ENCODE measurements around the gene HOXC6. TPM values are rescaled to one million over a fixed set of nuclear protein-coding genes. Genes with fewer than 3 reads are reported as not detected.

HOXC6 gene
- total RNA-seq, 2 experiments from 2014 or later, result not detected

GRCh38 chr12:54003625-54004024 is 24.6 kb upstream of the HOXC6 start:
- Histone ChIP-seq H3K27ac (ENCODE audit: low read depth in 1 of 2, low read length in 2 of 2) (no peak overlapping the region), H3K4me3 (ENCODE audit: low read length) (no peak overlapping the region), H3K27me3 (ENCODE audit: control insufficient read depth in 1 of 2, insufficient read depth in 2 of 2, low read length in 2 of 2) (peaks cover 95 to 98% of the 10 kb centered on the region in 2 experiments), H3K9me3 (ENCODE audit: control insufficient read depth in 1 of 2, insufficient read depth in 1 of 2, low read length in 2 of 2) (peaks cover 0 to 49% of the 10 kb centered on the region in 2 experiments), H3K36me3 (ENCODE audit: insufficient read depth, low read length) (no peaks in the 10 kb centered on the region), H3K4me1 (ENCODE audit: insufficient read depth, low read length) (peaks cover 45% of the 10 kb centered on the region)
- no peak overlapping the region for H3K27ac Mint-ChIP-seq
- ChIA-PET POLR2A (no interaction called here), CTCF (interaction anchor here (0.7 to 6.3 kb wide), 8 partner anchors 10 to 211 kb away, joined by 3 to 59 read pairs (median 3); partner anchors contain the start of gene HOXC5)
- no peaks in the 10 kb centered on the region for H3K9me3 Mint-ChIP-seq
- H3K36me3 Mint-ChIP-seq (ENCODE audit: low read depth), result no peaks in the 10 kb centered on the region
- peaks cover 100% of the 10 kb centered on the region for H3K27me3 Mint-ChIP-seq
- intact Hi-C loops (cut with DNase I, micrococcal nuclease), result loop anchor here in 1 of 2 experiments (10.0 kb wide), 1 partner anchor 361 kb away; the partner anchor contains the start of gene GPR84
- TF ChIP-seq CTCF (IDR thresholded peaks at IDR 0.05), result no peak
- ATAC-seq (ENCODE audit: poor library complexity) (no peak), DNase-seq (no peak)
- peaks cover 31% of the 10 kb centered on the region for H3K4me1 Mint-ChIP-seq (ENCODE audit: low read depth)
- no peak overlapping the region for H3K4me3 Mint-ChIP-seq

DNA sequence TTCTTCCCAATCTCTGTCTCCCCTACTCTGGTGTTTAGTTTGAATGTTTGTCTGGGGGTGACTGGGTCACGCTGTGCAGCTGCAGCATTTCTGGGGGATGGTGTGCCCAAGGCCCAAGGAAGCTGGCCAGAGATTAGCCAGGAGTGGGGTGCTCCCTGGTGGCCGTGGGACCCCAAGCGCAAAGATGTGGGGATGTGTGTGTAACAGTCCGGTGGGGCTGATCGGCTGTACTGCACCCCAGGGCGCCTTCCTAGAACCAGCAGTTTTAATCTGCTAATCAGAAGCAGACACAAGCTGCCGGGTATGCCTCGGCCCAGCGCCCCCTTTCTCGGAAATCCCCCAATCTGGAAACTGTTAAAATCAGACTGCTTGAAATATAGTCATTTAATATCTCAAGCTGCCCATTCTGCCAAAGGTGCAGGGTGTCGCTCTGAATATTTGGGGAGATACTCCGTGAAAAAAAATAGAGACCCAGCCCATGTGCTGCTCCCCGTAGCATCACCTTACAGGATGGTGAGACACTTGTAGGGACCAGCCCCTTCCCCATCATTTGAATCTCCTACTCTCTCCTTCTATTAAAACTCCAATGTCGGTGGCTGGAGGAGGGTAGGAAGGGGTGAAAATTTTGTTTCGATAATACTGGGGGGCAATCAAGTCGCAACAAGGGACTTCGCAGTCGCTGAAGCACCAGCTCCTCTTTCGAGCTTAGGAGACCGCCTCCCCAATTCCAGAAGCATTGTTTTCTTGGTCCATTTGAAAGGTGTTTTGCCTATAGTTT is 24.0 kb upstream of the HOXC6 start:
- TF ChIP-seq CTCF (IDR thresholded peaks at IDR 0.05), result no peak
- Histone ChIP-seq H3K4me1 (ENCODE audit: insufficient read depth, low read length) (peaks cover 48% of the 10 kb centered on the region), H3K9me3 (ENCODE audit: control insufficient read depth in 1 of 2, insufficient read depth in 1 of 2, low read length in 2 of 2) (peaks cover 0 to 49% of the 10 kb centered on the region in 2 experiments), H3K27ac (ENCODE audit: low read depth in 1 of 2, low read length in 2 of 2) (no peak overlapping the region), H3K36me3 (ENCODE audit: insufficient read depth, low read length) (no peaks in the 10 kb centered on the region), H3K27me3 (ENCODE audit: control insufficient read depth in 1 of 2, insufficient read depth in 2 of 2, low read length in 2 of 2) (peaks cover 91 to 96% of the 10 kb centered on the region in 2 experiments), H3K4me3 (ENCODE audit: low read length) (no peak overlapping the region)
- ChIA-PET POLR2A (interaction anchor here (1.1 kb wide), 1 partner anchor 187 kb away, joined by 3 read pairs; no protein-coding TSS in a partner anchor), CTCF (interaction anchor here (0.7 to 6.3 kb wide), 10 partner anchors 9 to 210 kb away, joined by 3 to 59 read pairs (median 4); partner anchors contain the start of gene HOXC5)
- intact Hi-C loops (cut with DNase I, micrococcal nuclease), result loop anchor here in 1 of 2 experiments (10.0 kb wide), 1 partner anchor 361 kb away; the partner anchor contains the start of gene GPR84
- no peaks in the 10 kb centered on the region for H3K9me3 Mint-ChIP-seq
- no peak overlapping the region for H3K4me3 Mint-ChIP-seq
- no peak overlapping the region for H3K27ac Mint-ChIP-seq
- H3K27me3 Mint-ChIP-seq, result peaks cover 100% of the 10 kb centered on the region
- no peaks in the 10 kb centered on the region for H3K36me3 Mint-ChIP-seq (ENCODE audit: low read depth)
- ATAC-seq (ENCODE audit: poor library complexity) (no peak), DNase-seq (no peak)
- H3K4me1 Mint-ChIP-seq (ENCODE audit: low read depth), result peaks cover 32% of the 10 kb centered on the region

- no peak for DNase-seq
- H3K4me1 Mint-ChIP-seq (ENCODE audit: low read depth), result peaks cover 32% of the 10 kb centered on the region
- H3K27me3 Mint-ChIP-seq, result peaks cover 100% of the 10 kb centered on the region
- peaks cover 49% of the 10 kb centered on the region for H3K4me1 ChIP-seq (ENCODE audit: insufficient read depth, low read length)
- H3K27ac Mint-ChIP-seq, result no peak overlapping the region
- ChIA-PET CTCF (interaction anchor here (0.8 to 6.3 kb wide), 11 partner anchors 11 to 211 kb away, joined by 3 to 59 read pairs (median 7); partner anchors contain the start of genes HOXC5 and SMUG1), POLR2A (interaction anchor here (0.8 to 1.3 kb wide), 3 partner anchors 48 to 196 kb away, joined by 3 to 4 read pairs (median 4); no protein-coding TSS in a partner anchor)
- H3K9me3 ChIP-seq (ENCODE audit: control insufficient read depth in 1 of 2, insufficient read depth in 1 of 2, low read length in 2 of 2), result peaks cover 0 to 49% of the 10 kb centered on the region in 2 experiments
- ATAC-seq (ENCODE audit: poor library complexity), result no peak
- no peak overlapping the region for H3K4me3 ChIP-seq (ENCODE audit: low read length)
- H3K27me3 ChIP-seq (ENCODE audit: control insufficient read depth in 1 of 2, insufficient read depth in 2 of 2, low read length in 2 of 2), result peaks cover 91 to 96% of the 10 kb centered on the region in 2 experiments
- H3K9me3 Mint-ChIP-seq, result no peaks in the 10 kb centered on the region
- no peak overlapping the region for H3K27ac ChIP-seq (ENCODE audit: low read depth in 1 of 2, low read length in 2 of 2)
- no peak for TF ChIP-seq CTCF (IDR thresholded peaks at IDR 0.05)
- intact Hi-C loops (cut with DNase I, micrococcal nuclease), result loop anchor here (5.0 to 10.0 kb wide), 3 partner anchors 360 to 377 kb away; partner anchors contain the start of genes GPR84 (in 1 of the 2) and ZNF385A (in 1 of the 2)
- no peaks in the 10 kb centered on the region for H3K36me3 Mint-ChIP-seq (ENCODE audit: low read depth)
- H3K4me3 Mint-ChIP-seq, result no peak overlapping the region
- no peaks in the 10 kb centered on the region for H3K36me3 ChIP-seq (ENCODE audit: insufficient read depth, low read length)
Observed at GRCh38 chr12:54004841-54005530, 23.3 kb upstream of the HOXC6 start.

Measured in CD4-positive, alpha-beta T cell (primary cell).